ENCODE data around the gene FAM50B.

DNA sequence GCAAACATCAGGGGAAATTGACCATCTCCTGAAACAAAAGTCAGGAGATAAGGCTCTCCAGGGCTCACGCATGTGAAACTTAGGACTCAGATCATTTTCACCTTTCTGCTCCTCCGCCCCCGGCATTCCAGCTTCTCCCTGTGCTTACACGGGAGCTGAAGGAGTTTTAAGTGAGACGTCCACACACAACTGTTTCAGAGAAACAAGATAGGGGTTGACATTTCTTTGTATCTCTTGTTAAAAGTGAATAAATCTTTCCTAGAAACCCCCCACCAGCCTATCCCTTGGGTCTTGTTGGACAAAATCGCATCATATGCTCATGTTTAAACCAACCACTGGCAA lies 46.1 kb downstream of the FAM50B start:
- TF ChIP-seq CTCF (IDR thresholded peaks at IDR 0.05) (no peak), POLR2A (IDR thresholded peaks at IDR 0.05) (no peak)
